Tibial artery (tissue), 4 donors: ENCODE measurements around the gene NUDT14.

Source experiments
- DNase-seq, 2 donors: peaks; one replicate each; pipeline ENCODE4 v3.0.0-alpha.2; 2019
- H3K27ac ChIP-seq, 2 donors: fragments of 200-600 bp; sonication (generic) in 1 of 2; 1 replicate in 1 of 2; 2 replicates in 1 of 2; pipeline ENCODE4 v1.5.1; 2018 to 2019; ENCODE audit warnings: mild to moderate bottlenecking in 1 of 2
- H3K27me3 ChIP-seq, 2 donors: fragments of 200-600 bp; sonication (generic) in 1 of 2; one replicate each; pipeline versions ENCODE4 v1.5.1 to v1.6.0; 2016 to 2019
- H3K36me3 ChIP-seq, 3 donors: fragments of 200-600 bp; sonication (generic) in 2 of 3; one replicate each; pipeline ENCODE4 v1.5.1; 2016 to 2019; ENCODE audit warnings: mild to moderate bottlenecking in 2 of 3
- H3K4me1 ChIP-seq, 4 donors: fragments of 200-600 bp; sonication (generic) in 2 of 4; 1 replicate in 3 of 4; 2 replicates in 1 of 4; pipeline ENCODE4 v1.5.1; 2016 to 2019
- H3K4me3 ChIP-seq, 2 donors: fragments of 200-600 bp; sonication (generic) in 1 of 2; 1 replicate in 1 of 2; 2 replicates in 1 of 2; pipeline ENCODE4 v1.5.1; 2018 to 2019; ENCODE audit warnings: mild to moderate bottlenecking in 2 of 2
- H3K9me3 ChIP-seq, 3 donors: fragments of 200-600 bp; sonication (generic) in 1 of 3; one replicate each; pipeline ENCODE4 v1.5.1; 2016 to 2019
- intact Hi-C: fragments of 100-400 bp; cut with DNase I; formaldehyde crosslinking; loops from one replicate; pipeline ENCODE4 v1.15.0; 2023; ENCODE audit warnings: low total_unique reads
- TF ChIP-seq, protein P1 (sequence below), 2 experiments: fragments of 200-600 bp in 1 of 2; fragments of 450-650 bp in 1 of 2; IDR thresholded peaks; one replicate each; pipeline ENCODE4 v1.5.1; 2017 to 2019; ENCODE audit warnings: antibody characterized with exemption in 2 of 2, mild to moderate bottlenecking in 1 of 2, moderate library complexity in 1 of 2

NUDT14 gene

GRCh38 chr14:105135700-105136395 is 45.3 kb downstream of the NUDT14 start:
- intact Hi-C loops, result no loop called here
- peak; percentile 8 to 24 for DNase-seq
- TF ChIP-seq, protein P1, sequence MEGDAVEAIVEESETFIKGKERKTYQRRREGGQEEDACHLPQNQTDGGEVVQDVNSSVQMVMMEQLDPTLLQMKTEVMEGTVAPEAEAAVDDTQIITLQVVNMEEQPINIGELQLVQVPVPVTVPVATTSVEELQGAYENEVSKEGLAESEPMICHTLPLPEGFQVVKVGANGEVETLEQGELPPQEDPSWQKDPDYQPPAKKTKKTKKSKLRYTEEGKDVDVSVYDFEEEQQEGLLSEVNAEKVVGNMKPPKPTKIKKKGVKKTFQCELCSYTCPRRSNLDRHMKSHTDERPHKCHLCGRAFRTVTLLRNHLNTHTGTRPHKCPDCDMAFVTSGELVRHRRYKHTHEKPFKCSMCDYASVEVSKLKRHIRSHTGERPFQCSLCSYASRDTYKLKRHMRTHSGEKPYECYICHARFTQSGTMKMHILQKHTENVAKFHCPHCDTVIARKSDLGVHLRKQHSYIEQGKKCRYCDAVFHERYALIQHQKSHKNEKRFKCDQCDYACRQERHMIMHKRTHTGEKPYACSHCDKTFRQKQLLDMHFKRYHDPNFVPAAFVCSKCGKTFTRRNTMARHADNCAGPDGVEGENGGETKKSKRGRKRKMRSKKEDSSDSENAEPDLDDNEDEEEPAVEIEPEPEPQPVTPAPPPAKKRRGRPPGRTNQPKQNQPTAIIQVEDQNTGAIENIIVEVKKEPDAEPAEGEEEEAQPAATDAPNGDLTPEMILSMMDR (IDR thresholded peaks at IDR 0.05), result no peak
- no peak overlapping the region for H3K27ac ChIP-seq
- peaks cover 5 to 31% (median 18%) of the 10 kb centered on the region in 3 donors for H3K9me3 ChIP-seq
- no peak overlapping the region for H3K4me3 ChIP-seq
- H3K27me3 ChIP-seq, result peaks cover 0 to 15% of the 10 kb centered on the region in 2 donors
- H3K4me1 ChIP-seq, result no peaks in the 10 kb centered on the region
- peaks cover 0 to 9% (median 4%) of the 10 kb centered on the region in 3 donors for H3K36me3 ChIP-seq

GRCh38 chr14:105132921-105133654 is 48.0 kb downstream of the NUDT14 start:
- no peaks in the 10 kb centered on the region for H3K4me1 ChIP-seq
- peaks cover 0 to 17% of the 10 kb centered on the region in 2 donors for H3K27me3 ChIP-seq
- H3K4me3 ChIP-seq, result no peak overlapping the region
- DNase-seq, result no peak
- intact Hi-C loops, result no loop called here
- TF ChIP-seq, protein P1 (IDR thresholded peaks at IDR 0.05), result no peak
- peaks cover 0 to 18% (median 0%) of the 10 kb centered on the region in 3 donors for H3K9me3 ChIP-seq
- H3K36me3 ChIP-seq, result no peaks in the 10 kb centered on the region
- H3K27ac ChIP-seq, result no peak overlapping the region

GRCh38 chr14:105131241-105131640 is 49.9 kb downstream of the NUDT14 start:
- H3K36me3 ChIP-seq, result no peaks in the 10 kb centered on the region
- no peak for DNase-seq
- TF ChIP-seq, protein P1 (IDR thresholded peaks at IDR 0.05), result no peak
- peaks cover 0 to 18% of the 10 kb centered on the region in 2 donors for H3K27me3 ChIP-seq
- H3K9me3 ChIP-seq, result peaks cover 0 to 18% (median 0%) of the 10 kb centered on the region in 3 donors
- H3K4me3 ChIP-seq, result no peak overlapping the region
- intact Hi-C loops, result no loop called here
- no peaks in the 10 kb centered on the region for H3K4me1 ChIP-seq
- H3K27ac ChIP-seq, result no peak overlapping the region

DNA sequence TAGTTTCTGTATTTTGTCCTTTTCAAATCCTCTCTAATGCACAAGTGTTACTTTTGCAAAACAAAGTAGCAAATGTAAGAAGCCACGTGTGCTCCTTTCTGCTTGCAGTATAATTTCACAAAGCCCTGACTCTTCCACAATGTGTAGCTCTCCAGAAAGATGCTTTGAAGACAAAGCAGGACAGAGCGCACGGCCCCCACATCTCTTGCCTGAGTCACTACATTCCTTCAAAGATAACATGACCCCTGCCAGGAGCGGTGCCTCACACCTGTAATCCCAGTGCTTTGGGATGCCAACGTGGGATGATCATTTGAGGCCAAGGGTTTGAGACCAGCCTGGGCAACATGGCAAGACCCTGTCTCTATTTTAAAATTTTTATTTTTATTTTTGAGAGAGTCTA is 53.1 kb downstream of the NUDT14 start:
- Histone ChIP-seq H3K4me3 (no peak overlapping the region), H3K9me3 (peaks cover 0 to 24% (median 5%) of the 10 kb centered on the region in 3 donors), H3K36me3 (no peaks in the 10 kb centered on the region), H3K4me1 (no peaks in the 10 kb centered on the region), H3K27ac (no peak overlapping the region), H3K27me3 (peaks cover 0 to 36% of the 10 kb centered on the region in 2 donors)
- TF ChIP-seq, protein P1 (IDR thresholded peaks at IDR 0.05), result no peak
- no peak for DNase-seq
- intact Hi-C loops, result no loop called here

DNA sequence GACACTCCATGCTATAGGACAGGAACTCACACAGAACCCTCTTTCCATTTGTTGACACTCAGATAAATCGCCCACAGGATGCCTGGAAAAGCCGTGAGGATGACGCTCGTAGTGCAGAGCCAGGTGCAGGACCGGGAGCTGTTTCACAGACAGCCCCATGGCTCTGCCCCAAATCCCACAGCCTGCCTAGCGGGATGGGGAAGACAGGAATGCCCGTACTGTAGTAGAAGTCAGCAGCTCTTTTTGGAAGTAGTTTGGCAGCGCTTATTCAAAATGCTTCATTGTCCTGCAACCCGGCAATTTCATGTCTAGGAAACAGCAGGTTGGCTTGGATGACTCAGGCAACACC is 54.2 kb downstream of the NUDT14 start:
- peaks cover under 1 to 30% (median 7%) of the 10 kb centered on the region in 3 donors for H3K9me3 ChIP-seq
- no peak overlapping the region for H3K4me3 ChIP-seq
- intact Hi-C loops, result no loop called here
- peaks cover 0 to 41% of the 10 kb centered on the region in 2 donors for H3K27me3 ChIP-seq
- TF ChIP-seq, protein P1 (IDR thresholded peaks at IDR 0.05), result no peak
- H3K36me3 ChIP-seq, result no peaks in the 10 kb centered on the region
- H3K27ac ChIP-seq, result no peak overlapping the region
- peak in 1 of 2 donors; percentile 13 for DNase-seq
- H3K4me1 ChIP-seq, result no peaks in the 10 kb centered on the region
